PC-9 (cell line): ENCODE results near the gene EVI5L. TPM values are rescaled to one million over a fixed set of nuclear protein-coding genes. Genes with fewer than 3 reads are reported as not detected.
A peak's percentile ranks its signal among the peaks of the same experiment; 100 is the strongest.

Experiments used
- BruUV-seq: library from RNA; stranded (reverse); fragments of 400-500 nt; replicated peaks from 2 replicates; lab custom pipeline; 2021; lab: Mats Ljungman, UMichigan
- CTCF ChIA-PET: fragments of 300-600 bp; sonication (Branson Sonifier 250); formaldehyde crosslinking; loops from one replicate; lab custom pipeline; 2022; ENCODE audit warnings: antibody characterized with exemption; lab: Charles Lee
- POLR2A ChIA-PET: fragments of 300-600 bp; sonication (Branson Sonifier 250); formaldehyde crosslinking; loops from one replicate; lab custom pipeline; 2022; ENCODE audit warnings: antibody characterized with exemption; ENCODE audit not compliant: unreplicated experiment; lab: Charles Lee
- DNase-seq, 2 experiments: peaks; one replicate each; pipeline versions ENCODE4 v3.0.0 to v3.0.0-alpha.2; 2015 to 2022; ENCODE audit warnings: mixed read lengths in 1 of 2
- H2AFZ ChIP-seq: fragments of 200-600 bp; sonication (generic); 2 replicates; pipeline ENCODE4 v1.8.1; 2017; ENCODE audit warnings: antibody characterized with exemption
- H3F3A ChIP-seq: fragments of 200-600 bp; sonication (generic); 2 replicates; pipeline ENCODE4 v1.8.1; 2017; ENCODE audit warnings: antibody characterized with exemption, mild to moderate bottlenecking, low read depth; ENCODE audit not compliant: insufficient read depth
- H3K27ac ChIP-seq: fragments of 200-600 bp; sonication (generic); 2 replicates; pipeline ENCODE4 v1.6.1; 2016; ENCODE audit warnings: mixed run types
- H3K27me3 ChIP-seq: fragments of 200-600 bp; sonication (generic); 2 replicates; pipeline ENCODE4 v1.6.1; 2016; ENCODE audit warnings: low read depth, mixed run types; ENCODE audit not compliant: insufficient read depth
- H3K36me3 ChIP-seq: fragments of 200-600 bp; sonication (generic); 2 replicates; pipeline ENCODE4 v1.6.1; 2016; ENCODE audit warnings: low read depth, mixed run types
- H3K4me1 ChIP-seq: fragments of 200-600 bp; sonication (generic); replicated peaks from 2 replicates; pipeline ENCODE4 v1.6.1; 2016; ENCODE audit warnings: mixed run types; ENCODE audit not compliant: insufficient read depth
- H3K4me2 ChIP-seq: fragments of 200-600 bp; sonication (generic); 2 replicates; pipeline ENCODE4 v1.6.1; 2017; ENCODE audit warnings: mixed run types
- H3K4me3 ChIP-seq: fragments of 200-600 bp; sonication (generic); 2 replicates; pipeline ENCODE4 v1.6.1; 2016; ENCODE audit warnings: mixed run types
- H3K79me2 ChIP-seq: fragments of 200-600 bp; sonication (generic); 2 replicates; pipeline ENCODE4 v1.6.1; 2017; ENCODE audit warnings: low read depth, mixed run types
- H3K9me2 ChIP-seq: fragments of 200-600 bp; sonication (generic); 2 replicates; pipeline ENCODE4 v1.8.1; 2017; ENCODE audit warnings: mild to moderate bottlenecking; ENCODE audit not compliant: insufficient read depth
- H3K9me3 ChIP-seq: fragments of 200-600 bp; sonication (generic); 2 replicates; pipeline ENCODE4 v1.8.1; 2016; ENCODE audit warnings: low read depth; ENCODE audit not compliant: insufficient read depth
- H4K20me1 ChIP-seq: fragments of 200-600 bp; sonication (generic); 2 replicates; pipeline ENCODE4 v1.8.1; 2017; ENCODE audit not compliant: insufficient read depth
- CTCF ChIP-seq: fragments of 200-600 bp; sonication (generic); conservative IDR thresholded peaks from 2 replicates; pipeline ENCODE4 v1.6.1; 2017; ENCODE audit warnings: mixed run types, antibody characterized with exemption, mild to moderate bottlenecking, moderate library complexity
- EZH2 ChIP-seq: fragments of 200-600 bp; sonication (generic); IDR thresholded peaks from 2 replicates; pipeline ENCODE4 v1.8.0; 2017; ENCODE audit warnings: antibody characterized with exemption, low read depth
- intact Hi-C: fragments of 100-400 bp; cut with micrococcal nuclease; formaldehyde crosslinking; loops from one replicate; pipeline ENCODE4 v1.10.0; 2022; ENCODE audit not compliant: unreplicated experiment
- total RNA-seq: library from RNA; stranded (reverse); gene quantifications from 2 replicates; pipeline ENCODE4 v1.2.3, GENCODE V29; 2021

The EVI5L gene
- total RNA-seq, 1 experiment from 2014 or later, result 19.2 TPM

- DNase-seq, result no peak
- peaks cover 38% of the 10 kb centered on the region for H3F3A ChIP-seq
- POLR2A ChIA-PET, result no interaction called here
- peak overlapping the region; percentile 1 for H3K27ac ChIP-seq
- no TSS peak for BruUV-seq
- no peaks in the 10 kb centered on the region for H3K27me3 ChIP-seq
- H3K9me3 ChIP-seq, result no peaks in the 10 kb centered on the region; the same call in 1 of the 2 replicates
- H3K79me2 ChIP-seq, result no peaks in the 10 kb centered on the region
- CTCF ChIA-PET, result no interaction called here
- intact Hi-C loops, result no loop called here
- no peak for TF ChIP-seq EZH2
- no peak for TF ChIP-seq CTCF
- no peak overlapping the region for H2AFZ ChIP-seq
- H3K4me2 ChIP-seq, result peak overlapping the region; percentile 23; the same call in 1 of the 2 replicates
- no peak overlapping the region for H3K4me3 ChIP-seq
- H3K36me3 ChIP-seq, result no peaks in the 10 kb centered on the region
- no peaks in the 10 kb centered on the region for H3K9me2 ChIP-seq
- H4K20me1 ChIP-seq, result no peaks in the 10 kb centered on the region
- H3K4me1 ChIP-seq, result peaks cover 23% of the 10 kb centered on the region
These were observed 45.2 kb upstream of the EVI5L start for GRCh38 chr19:7784856-7785255.

- no peaks in the 10 kb centered on the region for H3K36me3 ChIP-seq
- no peaks in the 10 kb centered on the region for H3K27me3 ChIP-seq
- H3F3A ChIP-seq, result peaks cover 44% of the 10 kb centered on the region
- H3K4me2 ChIP-seq, result no peak overlapping the region
- H3K4me1 ChIP-seq, result peaks cover 32% of the 10 kb centered on the region
- intact Hi-C loops, result no loop called here
- H3K4me3 ChIP-seq, result no peak overlapping the region
- no peak overlapping the region for H2AFZ ChIP-seq
- no peak overlapping the region for H3K27ac ChIP-seq
- no TSS peak for BruUV-seq
- TF ChIP-seq EZH2, result no peak
- TF ChIP-seq CTCF, result no peak
- no peaks in the 10 kb centered on the region for H3K9me3 ChIP-seq
- H3K9me2 ChIP-seq, result no peaks in the 10 kb centered on the region
- ChIA-PET POLR2A (interaction anchor here (0.6 kb wide), 1 partner anchor 141 kb away, joined by 14 read pairs; no protein-coding TSS in a partner anchor), CTCF (no interaction called here)
- DNase-seq, result no peak
- H4K20me1 ChIP-seq, result no peaks in the 10 kb centered on the region
- no peaks in the 10 kb centered on the region for H3K79me2 ChIP-seq
These were observed 42.9 kb upstream of the EVI5L start for GRCh38 chr19:7787141-7787540.

- no TSS peak for BruUV-seq
- Histone ChIP-seq H4K20me1 (no peaks in the 10 kb centered on the region), H3K4me2 (no peak overlapping the region), H3K27ac (no peak overlapping the region), H3K9me2 (no peaks in the 10 kb centered on the region), H3K4me1 (peaks cover 36% of the 10 kb centered on the region), H3K79me2 (no peaks in the 10 kb centered on the region), H3F3A (peaks cover 44% of the 10 kb centered on the region), H2AFZ (no peak overlapping the region), H3K4me3 (no peak overlapping the region), H3K9me3 (no peaks in the 10 kb centered on the region), H3K36me3 (no peaks in the 10 kb centered on the region), H3K27me3 (no peaks in the 10 kb centered on the region)
- intact Hi-C loops, result no loop called here
- ChIA-PET CTCF (interaction anchor here (0.6 kb wide), 1 partner anchor 82 kb away, joined by 4 read pairs; no protein-coding TSS in a partner anchor), POLR2A (interaction anchor here (0.6 kb wide), 1 partner anchor 141 kb away, joined by 14 read pairs; no protein-coding TSS in a partner anchor)
- no peak for DNase-seq
- no peak for TF ChIP-seq CTCF
- no peak for TF ChIP-seq EZH2
These were observed 42.3 kb upstream of the EVI5L start for GRCh38 chr19:7787602-7788177.
